ENCODE measurements around the gene FREY1.

Gene FREY1

GRCh38 chr11:45933846-45934579 is 26.9 kb upstream of the FREY1 start:
- TF ChIP-seq, protein P1, sequence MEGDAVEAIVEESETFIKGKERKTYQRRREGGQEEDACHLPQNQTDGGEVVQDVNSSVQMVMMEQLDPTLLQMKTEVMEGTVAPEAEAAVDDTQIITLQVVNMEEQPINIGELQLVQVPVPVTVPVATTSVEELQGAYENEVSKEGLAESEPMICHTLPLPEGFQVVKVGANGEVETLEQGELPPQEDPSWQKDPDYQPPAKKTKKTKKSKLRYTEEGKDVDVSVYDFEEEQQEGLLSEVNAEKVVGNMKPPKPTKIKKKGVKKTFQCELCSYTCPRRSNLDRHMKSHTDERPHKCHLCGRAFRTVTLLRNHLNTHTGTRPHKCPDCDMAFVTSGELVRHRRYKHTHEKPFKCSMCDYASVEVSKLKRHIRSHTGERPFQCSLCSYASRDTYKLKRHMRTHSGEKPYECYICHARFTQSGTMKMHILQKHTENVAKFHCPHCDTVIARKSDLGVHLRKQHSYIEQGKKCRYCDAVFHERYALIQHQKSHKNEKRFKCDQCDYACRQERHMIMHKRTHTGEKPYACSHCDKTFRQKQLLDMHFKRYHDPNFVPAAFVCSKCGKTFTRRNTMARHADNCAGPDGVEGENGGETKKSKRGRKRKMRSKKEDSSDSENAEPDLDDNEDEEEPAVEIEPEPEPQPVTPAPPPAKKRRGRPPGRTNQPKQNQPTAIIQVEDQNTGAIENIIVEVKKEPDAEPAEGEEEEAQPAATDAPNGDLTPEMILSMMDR (IDR thresholded peaks at IDR 0.05; ENCODE audit: borderline replicate concordance, control extremely low read depth, extremely low read depth, insufficient read depth, missing control alignments): no peak
- DNase-seq (ENCODE audit: low spot score): no peak
- in situ Hi-C loops (cut with MboI; ENCODE audit: low sequenced_read_pairs, unreplicated experiment): no loop called here

DNA sequence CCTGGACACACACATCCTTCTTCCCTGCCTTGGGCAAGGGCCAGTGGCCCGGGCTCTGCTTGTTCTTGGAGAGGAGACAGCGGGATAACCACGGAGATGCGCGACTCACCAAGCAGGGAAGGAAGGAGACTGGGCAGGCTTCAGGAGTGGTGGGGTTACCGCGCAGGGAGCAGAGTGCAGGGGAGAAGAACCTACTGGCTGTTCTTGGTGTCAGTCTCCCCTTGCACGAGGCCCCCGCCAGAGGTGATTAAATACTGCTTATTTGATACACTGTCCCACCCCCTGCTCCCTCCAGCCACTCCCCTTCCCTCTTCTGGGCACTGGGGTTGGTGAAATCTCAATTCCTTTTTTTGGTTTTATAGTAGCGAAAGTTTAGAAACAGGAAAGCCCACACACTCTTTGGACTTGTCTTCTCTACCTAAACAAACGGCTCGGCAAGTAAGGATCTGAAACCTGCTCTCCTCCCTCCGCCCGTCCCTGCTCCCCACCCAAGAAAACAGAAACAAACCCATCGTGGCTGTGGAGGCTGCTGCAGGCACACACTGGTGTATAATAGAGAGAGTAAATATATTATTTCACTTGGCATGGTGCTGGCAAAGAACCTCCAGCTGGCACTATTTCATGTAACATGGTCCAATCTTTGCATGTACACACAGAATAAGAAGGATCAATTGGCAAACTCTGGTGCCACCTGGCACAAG is 26.2 kb upstream of the FREY1 start:
- TF ChIP-seq, protein P1 (IDR thresholded peaks at IDR 0.05; ENCODE audit: borderline replicate concordance, control extremely low read depth, extremely low read depth, insufficient read depth, missing control alignments): no peak
- in situ Hi-C loops (cut with MboI; ENCODE audit: low sequenced_read_pairs, unreplicated experiment): no loop called here
- peak; percentile 65 for DNase-seq (ENCODE audit: low spot score)

DNA sequence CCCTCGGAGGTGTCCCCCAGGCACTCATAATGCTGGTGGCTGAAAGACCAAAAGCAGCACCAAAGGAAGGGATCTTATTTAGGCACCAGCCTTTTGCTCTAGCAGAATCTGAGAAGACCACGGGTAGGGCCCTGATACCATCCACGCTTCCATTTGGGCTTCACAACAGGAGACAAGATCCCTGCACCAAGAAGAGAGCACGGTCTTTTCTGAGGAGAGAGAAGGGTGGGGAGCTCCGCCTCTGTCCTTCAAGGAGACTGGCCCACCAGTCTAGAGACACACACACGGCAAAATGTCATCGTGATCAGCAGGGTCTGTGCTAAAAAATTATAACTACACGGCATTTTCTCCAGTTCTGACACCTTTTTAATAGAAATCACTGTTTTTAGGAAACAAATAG is 25.1 kb upstream of the FREY1 start:
- in situ Hi-C loops (cut with MboI; ENCODE audit: low sequenced_read_pairs, unreplicated experiment): no loop called here
- TF ChIP-seq, protein P1 (IDR thresholded peaks at IDR 0.05; ENCODE audit: borderline replicate concordance, control extremely low read depth, extremely low read depth, insufficient read depth, missing control alignments): no peak
- DNase-seq (ENCODE audit: low spot score): no peak

DNA sequence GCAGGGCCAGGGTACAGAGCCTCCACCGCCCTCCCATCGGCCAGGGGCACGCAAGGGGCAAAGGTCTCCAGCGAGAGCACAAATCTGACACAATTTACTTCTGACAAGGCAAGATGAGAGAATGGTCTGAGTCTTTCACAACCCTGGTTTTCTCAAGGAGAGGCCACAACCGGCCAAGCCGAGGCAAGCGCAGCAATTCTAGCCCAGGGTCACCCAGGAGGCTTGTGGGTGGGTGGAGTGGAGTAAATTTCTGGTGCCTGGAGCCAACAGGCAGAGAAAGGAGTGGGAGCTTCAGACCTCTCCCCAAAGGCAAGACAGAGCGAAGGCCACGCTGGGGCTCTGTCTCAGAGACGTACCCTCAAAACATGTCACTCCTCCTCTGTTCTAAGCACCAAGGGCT is 24.7 kb upstream of the FREY1 start:
- in situ Hi-C loops (cut with MboI; ENCODE audit: low sequenced_read_pairs, unreplicated experiment): no loop called here
- TF ChIP-seq, protein P1 (IDR thresholded peaks at IDR 0.05; ENCODE audit: borderline replicate concordance, control extremely low read depth, extremely low read depth, insufficient read depth, missing control alignments): no peak
- peak; percentile 17 for DNase-seq (ENCODE audit: low spot score)

- in situ Hi-C loops (cut with MboI; ENCODE audit: low sequenced_read_pairs, unreplicated experiment): no loop called here
- peak; percentile 23 for DNase-seq (ENCODE audit: low spot score)
- TF ChIP-seq, protein P1 (IDR thresholded peaks at IDR 0.05; ENCODE audit: borderline replicate concordance, control extremely low read depth, extremely low read depth, insufficient read depth, missing control alignments): no peak
Measured at GRCh38 chr11:45930951-45931570, 24.0 kb upstream of the FREY1 start.

GRCh38 chr11:45930031-45930794 is 23.1 kb upstream of the FREY1 start:
- TF ChIP-seq, protein P1 (IDR thresholded peaks at IDR 0.05; ENCODE audit: borderline replicate concordance, control extremely low read depth, extremely low read depth, insufficient read depth, missing control alignments): no peak
- peak; percentile 92 for DNase-seq (ENCODE audit: low spot score)
- in situ Hi-C loops (cut with MboI; ENCODE audit: low sequenced_read_pairs, unreplicated experiment): no loop called here

Data from GM13976 (cell line).